Hematopoietic multipotent progenitor cell treated with erythropoietin and hydrocortisone succinate and interleukin-3 and kit ligand, for 4 days (in vitro differentiated cells): ENCODE results near the gene SCG5.

ENCODE experiments used
- DNase-seq: peaks from one replicate; pipeline ENCODE4 v3.0.0-alpha.2; 2015

SCG5 gene

DNA sequence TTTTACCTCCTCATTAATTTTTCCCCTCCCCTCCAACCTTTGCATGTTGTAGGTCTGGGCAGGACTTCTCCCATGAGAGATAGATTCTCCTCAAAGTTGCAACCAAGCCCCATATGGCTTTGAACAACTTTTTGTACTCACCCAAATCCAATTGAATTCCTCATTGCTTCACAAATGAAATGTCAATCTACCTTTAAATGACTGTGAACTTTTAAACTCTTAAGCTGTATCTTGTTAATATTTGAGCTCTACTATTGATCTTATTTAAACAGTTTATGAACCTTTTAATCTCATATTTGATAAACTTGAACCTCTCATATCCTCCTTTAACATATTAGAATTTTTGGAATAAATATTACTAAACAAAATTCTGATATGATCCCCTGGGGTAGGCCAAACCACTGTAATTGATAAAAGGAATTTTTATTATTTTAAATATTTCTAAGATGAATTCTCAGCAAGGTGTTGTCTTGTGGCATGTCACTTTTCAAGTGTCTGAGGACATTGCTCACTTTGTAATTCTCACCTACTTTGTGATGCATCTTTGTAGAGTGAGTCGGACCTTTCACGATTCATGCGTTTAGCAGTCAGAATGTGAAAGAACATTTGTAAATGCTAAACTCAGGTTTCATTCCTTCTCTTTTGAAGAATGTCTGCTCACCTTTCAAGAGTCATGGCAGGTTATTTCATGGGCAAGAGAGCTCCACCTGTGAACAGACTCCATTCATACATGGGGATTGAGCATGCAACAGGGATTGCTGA, 52.9 kb downstream of the SCG5 start:
- DNase-seq: no peak

DNA sequence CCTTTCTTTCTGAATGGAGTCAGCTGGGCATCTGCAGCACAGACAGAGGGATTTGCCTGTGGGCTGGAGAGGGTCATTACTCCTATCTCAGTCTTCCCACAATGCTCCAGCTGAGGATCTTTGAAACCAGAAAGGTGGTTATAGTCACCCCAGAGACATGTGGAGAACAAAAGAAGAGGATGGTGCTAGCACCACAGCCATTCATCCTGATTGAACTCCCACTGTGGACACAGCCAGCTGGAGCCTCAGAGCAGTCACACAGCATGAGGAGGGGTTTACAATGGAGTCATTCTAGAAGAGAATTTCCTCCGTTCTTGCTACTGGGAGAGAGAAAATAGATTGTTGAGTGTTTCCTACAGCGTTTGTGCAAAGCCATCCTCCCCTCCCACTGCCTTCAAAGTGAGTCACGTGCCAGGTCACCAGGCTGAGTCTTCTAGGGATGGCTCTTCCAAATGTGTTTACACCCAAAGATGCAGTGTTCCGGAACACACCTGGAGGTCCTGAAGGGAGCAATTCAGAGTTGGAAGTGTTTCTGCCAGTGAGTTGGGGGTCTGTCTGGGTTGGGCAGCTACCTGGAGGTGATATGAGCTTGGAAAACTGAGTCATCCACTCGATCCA, 57.4 kb downstream of the SCG5 start:
- no peak for DNase-seq

DNA sequence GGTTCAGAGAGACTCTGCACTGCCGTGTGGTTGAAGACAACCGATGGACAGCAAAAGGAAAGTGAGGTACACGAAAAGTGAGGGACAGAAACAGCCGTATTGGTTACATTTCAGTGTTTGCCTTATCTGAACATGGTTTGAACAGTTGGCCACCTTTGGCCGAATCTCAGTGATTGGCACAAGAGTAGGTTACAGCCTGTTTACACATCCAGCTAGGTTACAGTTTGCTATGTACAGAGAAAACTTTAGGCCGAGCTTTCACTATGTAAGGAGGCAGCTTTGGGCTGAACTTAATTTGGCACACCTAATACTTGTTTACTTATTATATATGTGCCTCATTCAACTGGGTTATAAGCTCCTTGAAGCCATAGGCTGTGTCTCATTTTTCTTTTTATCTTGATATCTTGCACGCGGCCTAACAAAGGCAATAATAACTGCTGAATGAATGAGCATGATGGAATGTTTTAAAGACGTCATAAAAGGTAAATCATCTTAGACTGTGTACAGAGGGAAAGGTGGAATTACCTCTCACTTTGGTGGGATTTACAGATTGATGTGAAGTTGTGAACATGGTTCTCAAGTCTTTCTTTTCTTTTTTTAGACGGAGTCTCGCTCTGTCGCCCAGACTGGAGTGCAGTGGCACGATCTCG, 59.1 kb downstream of the SCG5 start:
- no peak for DNase-seq

DNA sequence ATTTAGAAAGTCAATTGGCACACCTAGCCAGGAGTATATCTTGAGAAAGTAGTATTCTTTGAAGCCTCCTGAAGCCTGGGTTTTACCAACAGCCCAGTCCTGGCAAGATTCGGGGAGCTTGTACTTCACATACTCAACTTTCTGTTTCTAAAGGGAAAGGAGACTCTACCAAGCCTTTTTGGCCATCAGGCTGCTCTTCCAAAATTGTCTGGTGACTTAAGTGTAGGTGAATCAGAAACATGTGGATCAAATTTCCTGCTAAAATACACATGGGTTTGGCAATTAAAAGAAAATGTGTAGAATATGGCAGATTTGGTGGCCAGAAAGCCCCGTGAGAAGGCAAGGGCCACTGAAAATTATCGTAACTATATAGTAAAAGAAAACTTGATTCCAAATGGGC, 60.4 kb downstream of the SCG5 start:
- no peak for DNase-seq

DNA sequence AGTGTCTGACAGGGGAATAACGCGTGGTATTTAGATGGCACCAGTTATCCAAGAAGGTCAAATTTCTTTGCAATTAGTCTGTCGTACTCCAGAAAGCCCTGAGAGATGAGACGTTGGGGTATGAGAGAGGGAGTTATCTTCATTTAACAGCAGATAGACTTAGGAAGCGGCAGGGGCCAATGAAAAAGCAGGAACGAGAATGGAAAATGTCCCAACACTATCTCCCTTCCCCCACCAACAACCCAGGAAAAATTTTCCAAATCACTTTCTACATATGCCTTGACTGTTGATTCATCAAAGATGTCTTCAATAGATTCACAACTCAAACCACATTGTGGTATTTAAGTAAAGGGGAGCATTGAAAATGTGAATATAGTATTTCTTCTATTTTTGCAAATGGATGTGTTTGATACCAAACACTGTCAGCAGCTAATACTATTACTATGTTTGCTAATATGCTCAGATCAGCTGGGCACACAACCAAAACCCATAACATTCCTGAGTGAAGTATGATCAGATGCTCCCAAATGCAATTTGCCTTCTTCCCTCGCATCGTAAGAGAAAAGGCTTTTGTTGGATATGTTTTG, 63.0 kb downstream of the SCG5 start:
- no peak for DNase-seq

DNA sequence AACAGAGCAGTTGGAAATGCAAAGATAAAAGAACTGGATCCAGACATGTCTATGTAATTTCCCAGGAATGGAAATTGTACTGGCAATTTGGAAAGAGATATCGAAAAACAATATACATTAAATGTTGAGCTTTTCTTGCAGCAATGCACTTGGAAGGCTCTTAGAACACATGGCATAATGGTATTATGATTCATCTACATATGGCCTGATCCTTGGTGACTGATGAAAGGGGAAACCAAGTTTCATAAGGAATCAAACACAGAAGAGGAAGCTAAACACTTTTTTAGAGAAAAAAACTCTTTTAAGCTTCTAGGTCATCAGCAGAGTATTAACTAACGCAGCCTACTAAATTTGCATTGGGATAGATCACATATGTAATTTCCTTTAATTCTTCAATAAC, 63.9 kb downstream of the SCG5 start:
- DNase-seq: no peak

DNA sequence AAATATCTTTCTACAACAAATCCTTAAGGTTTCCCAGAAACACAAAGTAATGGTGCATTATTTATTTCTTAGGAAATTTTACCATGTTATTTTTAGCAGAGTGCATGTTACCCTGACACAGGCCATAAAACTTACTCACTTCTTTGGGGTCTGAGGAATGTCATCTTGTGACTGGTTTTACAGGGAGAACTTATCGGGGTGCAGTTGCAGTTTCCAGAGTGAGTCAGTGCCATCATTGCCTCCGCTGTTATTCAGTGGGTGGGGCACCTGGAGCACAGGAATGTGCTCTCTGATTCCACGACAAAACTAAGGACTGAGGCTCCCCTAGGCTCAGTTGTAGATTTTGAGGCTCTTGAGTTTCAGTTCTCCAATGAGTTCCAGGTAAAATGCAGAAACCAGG, 65.2 kb downstream of the SCG5 start:
- no peak for DNase-seq

DNA sequence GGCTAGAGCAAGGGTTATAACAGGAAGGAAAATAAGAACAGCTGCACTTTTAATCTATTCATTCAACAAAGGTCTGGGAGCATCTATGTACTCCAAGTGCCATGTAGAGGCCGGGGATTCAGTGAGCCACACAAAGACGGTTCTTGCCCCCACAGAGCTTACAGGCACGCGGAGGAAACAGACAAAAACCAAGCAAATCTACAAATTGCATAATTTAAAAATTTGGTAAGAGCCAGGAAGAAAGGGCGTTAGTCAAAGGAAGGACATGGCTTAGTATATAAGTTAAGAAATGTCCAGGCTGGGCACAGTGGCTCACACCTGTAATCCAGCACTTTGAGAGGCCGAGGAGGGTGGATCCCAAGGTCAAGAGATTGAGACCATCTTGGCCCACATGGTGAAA, 65.9 kb downstream of the SCG5 start:
- DNase-seq: no peak

DNA sequence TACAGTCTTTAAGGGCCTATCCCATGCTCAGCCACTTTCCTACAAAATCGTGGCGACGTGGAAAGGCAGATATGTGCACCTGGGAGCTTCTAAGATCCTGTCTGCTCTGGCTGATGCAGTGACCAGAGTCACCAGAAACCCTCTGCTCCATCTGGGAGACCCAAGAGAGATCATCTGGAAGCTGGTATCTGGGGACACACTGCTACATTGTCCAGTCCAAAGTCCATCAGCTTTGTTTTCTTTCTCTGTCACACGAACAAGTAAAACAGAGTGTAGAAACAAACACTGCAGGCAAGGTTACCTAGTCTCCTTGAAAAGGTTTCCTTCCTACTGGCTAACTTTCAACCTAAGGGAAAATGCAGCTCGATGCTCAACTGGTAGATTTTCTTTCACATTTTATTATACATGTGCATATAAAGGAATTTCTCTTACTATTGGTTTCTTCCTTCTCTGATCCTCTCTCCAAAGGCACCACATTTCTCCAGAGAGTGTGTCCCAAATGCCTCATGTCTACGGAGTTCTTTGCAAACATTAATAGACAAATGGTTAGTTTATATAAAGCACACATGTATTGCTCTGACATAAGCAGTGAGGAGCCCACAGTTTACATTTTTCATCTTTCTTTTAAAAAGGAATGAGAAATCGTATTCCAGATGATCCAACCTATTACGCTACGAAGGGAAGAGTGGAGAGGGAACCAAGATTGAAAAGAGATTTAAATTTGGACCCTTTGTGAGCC, 68.0 kb downstream of the SCG5 start:
- no peak for DNase-seq

DNA sequence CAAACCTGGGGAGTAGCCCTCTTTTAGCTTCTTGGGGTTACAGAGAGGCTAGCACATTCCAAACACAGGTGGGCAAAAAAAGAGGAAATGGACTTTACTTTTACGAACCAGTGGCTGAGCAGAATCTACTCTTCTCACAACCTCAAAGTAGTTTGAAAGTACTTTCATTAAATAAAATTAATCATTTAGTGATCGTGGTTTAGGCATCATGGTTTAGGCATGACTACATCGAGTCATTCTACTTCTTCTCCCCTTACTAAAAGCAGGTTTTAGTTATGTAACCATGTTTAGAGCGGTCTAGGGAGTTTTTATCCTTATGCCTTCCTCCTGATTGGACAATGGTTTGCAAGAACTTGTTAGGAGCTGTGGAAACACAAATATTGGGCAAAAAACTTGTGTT, 73.8 kb downstream of the SCG5 start:
- no peak for DNase-seq

DNA sequence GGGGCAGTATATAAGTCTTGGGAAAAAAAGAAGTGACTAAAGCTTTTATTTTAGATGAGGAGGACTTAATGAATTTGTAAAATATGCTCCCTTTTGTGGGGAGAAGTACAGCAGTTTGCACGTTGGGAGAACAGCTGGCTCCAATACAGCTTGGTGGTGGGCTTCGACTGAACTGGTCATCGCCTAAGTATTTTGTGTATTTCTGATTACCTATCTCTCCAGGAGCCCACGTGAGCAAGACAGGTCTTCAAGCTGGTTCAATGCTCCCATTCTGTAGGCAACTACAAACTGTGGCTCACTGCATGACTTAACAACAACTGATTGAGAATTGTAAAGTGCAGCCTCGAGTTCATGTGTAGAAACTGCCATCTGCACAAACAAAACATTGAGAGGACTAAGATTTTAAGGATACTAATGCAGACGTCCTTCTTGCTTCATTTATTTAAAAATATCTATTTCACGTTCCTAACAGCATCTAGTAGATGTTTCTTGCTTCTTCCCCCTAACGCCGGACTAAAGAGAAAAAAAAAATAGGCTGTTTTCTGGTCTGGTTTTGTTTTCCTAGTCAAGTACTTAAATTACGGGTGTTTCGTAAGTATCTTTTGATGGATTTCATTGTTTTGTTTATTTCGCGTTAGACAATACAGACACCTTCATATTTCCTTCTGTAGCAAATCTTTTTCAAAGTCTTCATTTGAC, 74.9 kb downstream of the SCG5 start:
- no peak for DNase-seq

DNA sequence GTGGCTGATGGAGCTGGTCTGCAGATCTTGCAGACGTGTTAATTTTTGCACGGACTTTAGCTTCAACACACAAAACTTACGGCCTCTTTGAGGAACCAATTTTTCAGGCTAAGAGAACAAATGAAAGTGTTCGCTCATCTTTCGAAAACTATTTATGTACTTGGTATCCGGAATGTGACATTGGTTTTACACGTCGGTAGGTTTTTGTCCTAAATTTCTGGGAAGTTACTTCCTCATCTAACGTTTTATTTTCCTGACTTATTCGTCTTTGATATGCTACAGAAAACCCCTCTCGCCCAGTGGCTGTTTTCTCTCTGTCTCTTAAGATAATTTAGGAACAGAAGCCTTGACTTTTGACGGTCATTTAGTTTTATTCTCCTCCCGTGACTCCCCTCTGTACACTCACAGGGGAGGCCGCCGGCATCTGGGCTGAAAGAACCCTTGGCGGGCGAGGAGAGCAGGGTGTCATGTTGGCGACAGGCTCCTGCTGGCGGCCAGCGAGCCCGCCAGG, 75.5 kb downstream of the SCG5 start:
- DNase-seq: peak; percentile 7

DNA sequence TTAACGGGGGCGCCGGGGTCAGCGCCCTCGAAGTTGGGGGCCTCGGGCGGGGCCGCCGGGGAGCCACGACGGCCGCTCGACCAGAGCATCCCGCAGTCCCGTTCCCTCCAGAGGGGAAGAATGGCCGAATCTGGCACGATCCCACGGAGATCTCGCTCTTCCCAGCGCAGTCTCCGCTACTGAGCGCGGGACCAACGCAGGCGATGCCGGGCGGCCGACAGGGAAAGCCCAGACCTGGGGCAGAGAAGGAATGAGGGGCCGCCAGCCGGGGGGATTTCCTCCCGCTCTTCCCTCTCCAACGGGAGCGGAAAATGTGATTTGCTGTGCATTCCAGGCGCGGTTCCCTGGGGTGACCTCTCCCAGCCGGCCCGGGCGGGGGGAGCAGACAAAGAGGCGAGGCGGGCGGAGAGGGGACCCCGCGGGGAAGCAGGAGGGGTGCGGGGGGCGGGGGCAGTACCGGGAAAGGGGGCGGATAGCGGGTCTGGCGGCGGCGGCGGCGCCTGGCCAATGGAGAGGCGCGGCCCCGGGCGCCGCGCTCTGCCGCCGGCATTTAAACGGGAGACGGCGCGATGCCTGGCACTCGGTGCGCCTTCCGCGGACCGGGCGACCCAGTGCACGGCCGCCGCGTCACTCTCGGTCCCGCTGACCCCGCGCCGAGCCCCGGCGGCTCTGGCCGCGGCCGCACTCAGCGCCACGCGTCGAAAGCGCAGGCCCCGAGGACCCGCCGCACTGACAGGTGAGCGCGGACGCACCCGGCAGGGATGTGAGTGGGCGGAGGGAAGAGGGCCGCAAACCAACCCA, 76.1 kb downstream of the SCG5 start, which contains the start of gene GREM1:
Gene GREM1, plus strand, starts transcription at position 579 of the 801 bp plus-strand sequence. CDS start 12,687 bp downstream, outside the sequence.
- DNase-seq: no peak

DNA sequence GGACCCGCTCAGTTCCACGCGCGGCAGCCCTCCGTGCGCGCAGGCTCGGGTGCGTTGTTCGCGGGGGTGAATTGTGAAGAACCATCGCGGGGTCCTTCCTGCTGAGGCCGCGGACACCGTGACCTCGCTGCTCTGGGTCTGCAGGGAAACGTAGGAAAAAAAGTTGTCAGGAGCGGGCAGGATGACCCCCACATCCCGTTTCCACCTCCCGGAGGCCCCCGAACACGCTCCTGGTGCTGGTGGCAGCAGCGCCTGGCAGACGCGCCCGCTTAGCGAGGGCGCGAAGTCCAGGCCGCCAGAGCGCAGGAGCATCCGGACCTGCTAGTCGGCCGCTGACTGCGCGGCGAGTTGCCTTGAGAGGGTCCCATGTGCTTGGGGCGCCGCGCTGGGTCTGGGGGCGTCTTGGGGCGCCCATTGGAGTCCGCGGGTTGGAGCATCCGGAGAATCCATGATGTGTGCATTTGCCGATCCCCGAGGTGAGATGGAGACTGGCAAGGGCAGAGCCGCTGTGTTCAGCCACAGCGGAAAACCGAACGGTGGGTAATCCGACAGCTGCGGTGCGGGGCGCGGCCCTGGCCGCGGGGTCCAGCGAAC, 76.8 kb downstream of the SCG5 start:
- DNase-seq: peak; percentile 18

DNA sequence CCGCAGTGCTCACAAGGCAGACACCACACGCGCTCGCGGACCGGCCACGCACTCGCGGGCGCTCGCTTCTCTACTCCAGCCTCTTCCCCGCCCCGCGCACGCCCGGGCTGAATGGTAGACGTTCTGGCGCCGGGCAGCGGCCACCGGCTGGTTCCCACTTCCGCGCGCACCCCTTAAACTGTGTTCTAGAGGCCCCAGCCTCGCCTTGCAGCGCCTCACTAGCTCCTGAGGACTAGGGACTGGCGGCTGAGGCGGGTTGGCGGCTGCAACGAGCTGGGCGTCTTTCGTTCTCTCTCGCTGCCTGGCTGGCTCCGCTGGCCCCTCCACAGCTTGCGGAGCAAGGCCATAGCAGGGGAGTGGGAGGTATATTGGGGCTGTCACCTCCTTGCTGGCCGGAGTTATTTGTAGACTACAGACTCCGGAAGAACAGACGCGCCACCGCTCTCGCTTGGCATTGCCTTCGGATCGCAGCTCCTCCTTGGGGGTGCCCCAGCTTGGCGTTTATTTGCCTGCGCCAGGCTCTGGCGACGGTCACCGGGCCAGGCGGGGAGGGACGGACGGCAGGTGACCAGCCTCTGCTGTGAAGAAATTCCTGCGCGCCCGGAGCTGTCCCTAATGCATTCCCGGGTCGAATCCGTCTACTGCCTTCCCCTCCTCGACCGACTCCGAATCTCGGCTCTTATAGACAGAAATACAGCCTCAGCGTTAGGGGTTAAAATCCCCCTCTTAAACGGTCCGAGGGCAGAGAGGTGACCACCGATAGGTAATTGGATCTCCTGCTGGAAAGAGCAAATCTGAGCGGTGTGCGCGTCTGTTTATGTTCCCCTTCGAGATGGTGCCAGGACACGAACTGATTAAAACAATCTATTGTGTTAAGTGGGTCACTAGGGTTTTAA, 77.6 kb downstream of the SCG5 start:
- peak; percentile 31 for DNase-seq

DNA sequence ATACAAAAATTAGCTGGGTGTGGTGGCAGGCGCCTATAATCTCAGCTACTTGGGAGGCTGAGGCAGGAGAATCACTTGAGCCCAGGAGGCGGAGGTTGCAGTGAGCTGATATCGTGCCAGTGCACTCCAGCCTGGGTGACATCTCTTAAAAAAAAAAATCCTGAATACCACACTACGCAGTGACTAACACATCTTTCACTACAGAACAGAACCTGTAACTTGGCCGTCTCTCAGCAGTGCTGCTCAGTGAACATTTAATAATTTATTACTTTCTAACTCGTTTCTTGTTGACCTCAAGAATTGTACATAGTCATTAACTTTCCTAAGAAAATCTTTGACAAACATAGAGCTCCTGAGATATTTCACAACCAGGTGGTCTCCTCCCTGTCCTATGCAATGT, 80.1 kb downstream of the SCG5 start:
- DNase-seq: no peak

DNA sequence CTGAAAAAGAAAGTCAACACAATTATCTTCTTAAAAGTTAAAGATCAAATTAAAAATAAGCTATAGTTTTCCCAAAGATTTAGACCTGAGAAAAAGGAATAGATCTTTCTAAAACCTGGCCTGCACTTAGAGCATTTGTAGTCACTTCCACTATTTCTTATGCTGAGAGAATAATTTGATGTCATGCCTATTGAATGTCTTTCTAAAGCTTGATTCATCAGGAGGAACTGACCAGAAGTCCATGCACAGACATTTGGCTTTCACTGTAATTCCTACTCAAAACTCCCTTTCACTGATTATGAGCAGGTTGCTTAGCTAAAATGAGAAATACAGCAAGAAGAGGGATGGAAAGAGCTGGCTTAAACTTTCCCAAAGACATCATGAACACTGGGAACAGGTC, 80.6 kb downstream of the SCG5 start:
- no peak for DNase-seq

DNA sequence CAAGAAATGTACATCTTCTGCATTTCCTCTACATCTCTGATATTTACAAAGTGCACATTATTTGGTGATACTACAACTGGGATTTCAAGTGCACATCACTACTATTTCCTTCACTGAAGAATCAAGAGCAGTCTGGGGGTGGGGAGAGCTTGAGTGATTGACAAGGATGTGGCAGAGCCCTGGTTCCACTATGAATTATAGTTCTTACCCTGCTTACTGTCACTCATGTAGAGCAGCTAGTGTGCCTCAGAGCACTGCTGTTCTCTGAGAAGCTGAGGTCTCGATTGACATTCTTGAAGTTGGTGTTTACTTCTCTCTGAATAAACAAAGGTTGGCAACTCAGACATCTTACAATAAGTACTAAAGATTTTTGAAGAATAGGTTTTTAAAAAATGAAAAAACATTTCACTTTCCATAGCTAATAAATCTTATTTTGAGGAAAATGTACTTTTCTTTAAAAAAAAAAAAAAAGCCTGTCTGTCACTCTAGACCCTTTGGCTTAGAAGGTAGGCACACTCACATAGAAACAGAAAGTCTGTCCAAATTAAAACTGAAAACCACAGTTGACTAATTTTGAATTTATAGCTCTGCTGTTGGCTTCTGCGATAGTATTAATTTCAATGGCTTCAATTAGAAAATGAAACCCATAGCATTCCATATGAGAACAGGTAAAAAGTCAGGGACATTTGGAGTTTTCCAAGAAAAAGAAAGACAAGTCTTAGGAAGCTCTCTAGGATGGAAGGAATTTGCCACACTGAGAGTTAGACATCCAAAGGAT, 81.8 kb downstream of the SCG5 start:
- no peak for DNase-seq
